ENCODE results near the gene TRMT11. TPM values are rescaled to one million over a fixed set of nuclear protein-coding genes. Genes with fewer than 3 reads are reported as not detected.

TRMT11 gene
- total RNA-seq, 1 donor from 2014 or later, result 33.4 TPM

DNA sequence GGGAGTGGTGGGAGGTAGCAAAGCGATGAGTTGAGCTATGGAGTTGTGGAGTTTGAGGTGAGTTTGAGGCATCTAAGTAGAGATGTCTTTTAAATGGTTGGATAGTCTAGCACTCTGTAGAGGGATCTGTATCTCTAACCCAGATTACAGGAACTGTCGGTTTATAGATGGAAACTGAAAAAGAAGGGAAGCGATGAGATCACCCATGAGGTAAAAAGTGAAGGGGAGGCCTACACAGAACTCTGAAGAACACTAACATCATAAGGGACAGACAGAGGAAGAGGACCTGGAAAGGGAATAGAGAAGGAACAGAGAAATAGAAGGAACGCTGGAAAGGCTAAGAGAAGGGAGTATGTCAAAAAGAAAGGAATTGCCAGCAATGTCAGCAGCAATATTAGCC is 27.3 kb upstream of the TRMT11 start:
- POLR2A ChIA-PET, result interaction anchor here (0.7 to 3.4 kb wide), 2 partner anchors 179 to 204 kb away, joined by 5 to 43 read pairs; no protein-coding TSS in a partner anchor
- H3K4me3 Mint-ChIP-seq, result no peak overlapping the region

DNA sequence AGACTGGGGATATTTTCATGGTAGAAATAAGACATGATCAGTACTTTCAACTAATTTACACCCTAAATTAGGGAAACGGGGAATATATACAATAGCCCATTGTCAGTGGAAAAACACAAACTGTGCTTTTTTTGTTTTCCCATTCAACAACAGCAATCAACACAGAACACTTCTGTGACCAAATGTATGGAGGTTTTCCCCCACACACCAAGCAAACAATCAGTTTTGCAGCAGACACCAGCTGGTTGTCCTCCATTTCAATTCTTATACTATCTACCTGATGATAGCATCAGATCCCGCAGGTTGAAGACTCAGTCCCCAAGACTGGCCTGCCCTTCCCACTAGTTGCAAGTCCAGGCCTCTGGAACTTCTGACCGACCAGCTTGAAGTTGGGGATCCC is 25.2 kb upstream of the TRMT11 start:
- no peak overlapping the region for H3K27ac Mint-ChIP-seq
- TF ChIP-seq, protein P1, sequence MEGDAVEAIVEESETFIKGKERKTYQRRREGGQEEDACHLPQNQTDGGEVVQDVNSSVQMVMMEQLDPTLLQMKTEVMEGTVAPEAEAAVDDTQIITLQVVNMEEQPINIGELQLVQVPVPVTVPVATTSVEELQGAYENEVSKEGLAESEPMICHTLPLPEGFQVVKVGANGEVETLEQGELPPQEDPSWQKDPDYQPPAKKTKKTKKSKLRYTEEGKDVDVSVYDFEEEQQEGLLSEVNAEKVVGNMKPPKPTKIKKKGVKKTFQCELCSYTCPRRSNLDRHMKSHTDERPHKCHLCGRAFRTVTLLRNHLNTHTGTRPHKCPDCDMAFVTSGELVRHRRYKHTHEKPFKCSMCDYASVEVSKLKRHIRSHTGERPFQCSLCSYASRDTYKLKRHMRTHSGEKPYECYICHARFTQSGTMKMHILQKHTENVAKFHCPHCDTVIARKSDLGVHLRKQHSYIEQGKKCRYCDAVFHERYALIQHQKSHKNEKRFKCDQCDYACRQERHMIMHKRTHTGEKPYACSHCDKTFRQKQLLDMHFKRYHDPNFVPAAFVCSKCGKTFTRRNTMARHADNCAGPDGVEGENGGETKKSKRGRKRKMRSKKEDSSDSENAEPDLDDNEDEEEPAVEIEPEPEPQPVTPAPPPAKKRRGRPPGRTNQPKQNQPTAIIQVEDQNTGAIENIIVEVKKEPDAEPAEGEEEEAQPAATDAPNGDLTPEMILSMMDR (IDR thresholded peaks at IDR 0.05), result no peak
- POLR2A ChIA-PET, result no interaction called here

More for the DNA sequence above, 27.3 kb upstream of the TRMT11 start:
- H3K36me3 Mint-ChIP-seq (ENCODE audit: low read depth), result peaks cover 14% of the 10 kb centered on the region
- H3K27ac Mint-ChIP-seq, result no peak overlapping the region
- no peaks in the 10 kb centered on the region for H3K9me3 Mint-ChIP-seq
- ATAC-seq (ENCODE audit: low read depth) (no peak), DNase-seq (no peak)
- H3K4me1 Mint-ChIP-seq, result peaks cover 12% of the 10 kb centered on the region
- TF ChIP-seq, protein P1 (IDR thresholded peaks at IDR 0.05), result no peak
- CTCF ChIA-PET, result interaction anchor here (1.2 to 2.1 kb wide), 2 partner anchors 11 to 15 kb away, joined by 4 to 12 read pairs; no protein-coding TSS in a partner anchor
- intact Hi-C loops (cut with micrococcal nuclease), result loop anchor here (5.0 kb wide), 1 partner anchor 102 kb away; no protein-coding TSS in a partner anchor
- no peaks in the 10 kb centered on the region for H3K27me3 Mint-ChIP-seq

DNA sequence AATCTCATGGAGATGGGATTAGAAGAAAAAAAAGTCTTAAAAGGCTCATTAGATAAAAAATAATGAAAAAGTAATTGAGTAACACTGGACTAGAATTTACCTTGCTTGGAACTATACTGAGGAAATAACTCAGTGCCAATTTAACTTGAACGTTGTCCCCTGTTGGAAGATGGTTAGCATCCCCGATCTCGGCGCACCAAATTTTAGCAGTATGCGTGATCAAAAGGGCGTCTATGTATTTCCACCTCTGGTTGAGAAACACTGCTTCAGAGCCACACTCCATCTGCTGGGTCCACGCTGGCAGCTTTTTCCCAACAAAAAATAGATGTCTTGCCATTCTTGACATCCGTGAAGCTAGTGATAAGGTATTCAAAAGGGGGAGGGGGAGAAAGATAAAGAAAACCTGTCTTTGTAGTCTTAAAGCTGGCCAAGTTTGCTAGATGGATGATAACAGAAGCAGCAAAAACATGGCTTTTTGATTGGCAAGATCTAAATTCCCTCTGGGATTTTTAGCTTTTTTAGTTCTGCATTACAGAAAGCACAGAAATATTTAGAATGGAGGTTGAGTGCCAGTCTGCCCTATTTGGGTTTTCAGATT is 23.3 kb upstream of the TRMT11 start:
- no peak overlapping the region for H3K4me3 Mint-ChIP-seq

More for the DNA sequence above, 25.2 kb upstream of the TRMT11 start:
- Mint-ChIP-seq H3K9me3 (no peaks in the 10 kb centered on the region), H3K4me1 (peaks cover 12% of the 10 kb centered on the region), H3K36me3 (ENCODE audit: low read depth) (peaks cover 18% of the 10 kb centered on the region), H3K4me3 (no peak overlapping the region), H3K27me3 (no peaks in the 10 kb centered on the region)
- ATAC-seq (ENCODE audit: low read depth) (no peak), DNase-seq (no peak)
- CTCF ChIA-PET, result interaction anchor here (1.1 to 2.0 kb wide), 2 partner anchors 12 to 180 kb away, joined by 3 to 6 read pairs; no protein-coding TSS in a partner anchor
- intact Hi-C loops (cut with micrococcal nuclease), result no loop called here

DNA sequence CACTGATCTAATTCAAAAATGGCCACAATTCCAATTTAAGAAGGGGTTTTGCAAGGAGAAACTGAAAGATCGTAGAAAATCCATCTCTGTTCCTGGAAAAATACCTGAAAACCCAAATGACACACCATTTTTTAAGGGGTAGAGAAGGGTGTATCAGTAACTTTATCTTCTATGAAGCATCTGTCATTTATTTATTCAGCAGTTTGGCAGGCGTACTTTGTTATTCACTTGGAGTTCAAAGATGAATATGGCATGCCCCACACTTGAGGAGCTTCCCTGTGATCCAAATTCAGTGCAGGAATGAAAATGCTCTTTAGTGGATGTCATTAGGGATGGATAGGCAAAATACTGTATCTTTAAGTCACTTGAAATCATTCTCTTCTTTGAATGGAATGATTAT is 22.5 kb upstream of the TRMT11 start:
- Mint-ChIP-seq H3K4me3 (no peak overlapping the region), H3K4me1 (peaks cover 33% of the 10 kb centered on the region), H3K27ac (no peak overlapping the region), H3K9me3 (no peaks in the 10 kb centered on the region), H3K36me3 (ENCODE audit: low read depth) (peaks cover 37% of the 10 kb centered on the region), H3K27me3 (no peaks in the 10 kb centered on the region)
- DNase-seq (no peak), ATAC-seq (ENCODE audit: low read depth) (no peak)
- CTCF ChIA-PET, result interaction anchor here (1.2 to 1.7 kb wide), 2 partner anchors 7 to 11 kb away, joined by 6 to 11 read pairs; partner anchors contain the start of gene HINT3
- TF ChIP-seq, protein P1 (IDR thresholded peaks at IDR 0.05), result no peak
- intact Hi-C loops (cut with micrococcal nuclease), result no loop called here
- POLR2A ChIA-PET, result interaction anchor here (1.8 kb wide), 1 partner anchor 7 kb away, joined by 7 read pairs; the partner anchor contains the start of gene HINT3

More for the DNA sequence above, 23.3 kb upstream of the TRMT11 start:
- CTCF ChIA-PET, result interaction anchor here (2.0 kb wide), 1 partner anchor 182 kb away, joined by 6 read pairs; no protein-coding TSS in a partner anchor
- intact Hi-C loops (cut with micrococcal nuclease), result no loop called here
- ATAC-seq (ENCODE audit: low read depth), result no peak
- no peak for DNase-seq
- H3K4me1 Mint-ChIP-seq, result peaks cover 25% of the 10 kb centered on the region
- POLR2A ChIA-PET, result no interaction called here
- TF ChIP-seq, protein P1 (IDR thresholded peaks at IDR 0.05), result no peak
- no peaks in the 10 kb centered on the region for H3K27me3 Mint-ChIP-seq
- peaks cover 29% of the 10 kb centered on the region for H3K36me3 Mint-ChIP-seq (ENCODE audit: low read depth)
- no peaks in the 10 kb centered on the region for H3K9me3 Mint-ChIP-seq
- H3K27ac Mint-ChIP-seq, result no peak overlapping the region

DNA sequence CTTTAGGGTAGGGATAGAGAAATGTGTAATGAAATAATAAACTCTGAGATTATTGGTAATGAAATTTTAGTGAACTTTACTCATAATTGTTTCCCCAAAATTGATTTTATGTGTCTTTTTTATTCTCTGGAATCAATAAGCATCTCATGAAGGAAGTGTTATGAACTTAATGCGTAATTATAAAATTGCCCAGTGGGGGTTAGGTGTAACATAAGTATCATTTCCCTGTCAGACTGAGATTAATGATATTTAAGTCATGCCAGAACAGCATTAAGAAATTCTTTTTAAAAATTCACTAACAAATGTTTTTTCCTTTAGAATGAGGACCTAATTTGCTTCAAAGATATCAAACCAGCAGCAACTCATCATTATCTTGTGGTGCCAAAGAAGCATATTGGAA is 19.8 kb upstream of the TRMT11 start:
- TF ChIP-seq, protein P1 (IDR thresholded peaks at IDR 0.05), result no peak
- DNase-seq, result no peak
- intact Hi-C loops (cut with micrococcal nuclease), result no loop called here
- H3K36me3 Mint-ChIP-seq (ENCODE audit: low read depth), result peaks cover 45% of the 10 kb centered on the region
- H3K4me1 Mint-ChIP-seq, result peaks cover 45% of the 10 kb centered on the region
- no peak overlapping the region for H3K27ac Mint-ChIP-seq
- ATAC-seq (ENCODE audit: low read depth), result no peak
- ChIA-PET POLR2A (no interaction called here), CTCF (no interaction called here)
- no peaks in the 10 kb centered on the region for H3K27me3 Mint-ChIP-seq
- no peaks in the 10 kb centered on the region for H3K9me3 Mint-ChIP-seq
- no peak overlapping the region for H3K4me3 Mint-ChIP-seq

Data from activated B cell treated with CpG ODN at 0.5 μM for 24 hours (primary cell).